GM12864 (cell line): Measurements from ENCODE around the gene RAB31.

Experiments
- DNase-seq: peaks from one replicate; pipeline ENCODE4 v3.0.0-alpha.2; 2011; ENCODE audit warnings: low read depth
- H3K4me3 ChIP-seq: 2 replicates; pipeline ENCODE4 v1.5.1; 2011; ENCODE audit warnings: mild to moderate bottlenecking, low read depth, low read length, control low read depth
- TF ChIP-seq, protein P1 (sequence below): IDR thresholded peaks from 2 replicates; pipeline ENCODE4 v1.5.1; 2011; ENCODE audit warnings: low read depth, mild to moderate bottlenecking, moderate library complexity, low read length, control low read depth, inconsistent platforms; ENCODE audit errors: missing control alignments

The RAB31 gene

DNA sequence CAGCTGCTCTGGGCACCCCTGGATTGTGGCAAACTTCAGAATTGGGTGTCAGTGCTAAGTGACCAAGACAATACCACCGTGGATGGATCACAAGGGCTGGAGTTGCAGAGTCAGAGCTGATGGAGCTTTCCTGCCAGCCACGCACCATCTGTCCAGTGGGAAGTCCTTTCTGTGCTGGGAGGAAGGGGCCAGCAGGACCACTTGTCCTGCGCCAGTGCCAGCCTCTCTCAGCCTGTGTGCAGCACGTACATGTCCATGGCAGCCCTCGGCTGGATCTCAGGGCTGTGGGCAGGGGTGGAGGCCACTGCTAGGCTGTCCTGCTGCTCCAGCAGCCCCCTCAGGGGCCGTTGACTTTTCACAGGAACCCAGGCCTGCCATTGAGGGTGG lies 33.3 kb downstream of the RAB31 start:
- DNase-seq = no peak
- TF ChIP-seq, protein P1, sequence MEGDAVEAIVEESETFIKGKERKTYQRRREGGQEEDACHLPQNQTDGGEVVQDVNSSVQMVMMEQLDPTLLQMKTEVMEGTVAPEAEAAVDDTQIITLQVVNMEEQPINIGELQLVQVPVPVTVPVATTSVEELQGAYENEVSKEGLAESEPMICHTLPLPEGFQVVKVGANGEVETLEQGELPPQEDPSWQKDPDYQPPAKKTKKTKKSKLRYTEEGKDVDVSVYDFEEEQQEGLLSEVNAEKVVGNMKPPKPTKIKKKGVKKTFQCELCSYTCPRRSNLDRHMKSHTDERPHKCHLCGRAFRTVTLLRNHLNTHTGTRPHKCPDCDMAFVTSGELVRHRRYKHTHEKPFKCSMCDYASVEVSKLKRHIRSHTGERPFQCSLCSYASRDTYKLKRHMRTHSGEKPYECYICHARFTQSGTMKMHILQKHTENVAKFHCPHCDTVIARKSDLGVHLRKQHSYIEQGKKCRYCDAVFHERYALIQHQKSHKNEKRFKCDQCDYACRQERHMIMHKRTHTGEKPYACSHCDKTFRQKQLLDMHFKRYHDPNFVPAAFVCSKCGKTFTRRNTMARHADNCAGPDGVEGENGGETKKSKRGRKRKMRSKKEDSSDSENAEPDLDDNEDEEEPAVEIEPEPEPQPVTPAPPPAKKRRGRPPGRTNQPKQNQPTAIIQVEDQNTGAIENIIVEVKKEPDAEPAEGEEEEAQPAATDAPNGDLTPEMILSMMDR = no peak
- H3K4me3 ChIP-seq = no peak overlapping the region

DNA sequence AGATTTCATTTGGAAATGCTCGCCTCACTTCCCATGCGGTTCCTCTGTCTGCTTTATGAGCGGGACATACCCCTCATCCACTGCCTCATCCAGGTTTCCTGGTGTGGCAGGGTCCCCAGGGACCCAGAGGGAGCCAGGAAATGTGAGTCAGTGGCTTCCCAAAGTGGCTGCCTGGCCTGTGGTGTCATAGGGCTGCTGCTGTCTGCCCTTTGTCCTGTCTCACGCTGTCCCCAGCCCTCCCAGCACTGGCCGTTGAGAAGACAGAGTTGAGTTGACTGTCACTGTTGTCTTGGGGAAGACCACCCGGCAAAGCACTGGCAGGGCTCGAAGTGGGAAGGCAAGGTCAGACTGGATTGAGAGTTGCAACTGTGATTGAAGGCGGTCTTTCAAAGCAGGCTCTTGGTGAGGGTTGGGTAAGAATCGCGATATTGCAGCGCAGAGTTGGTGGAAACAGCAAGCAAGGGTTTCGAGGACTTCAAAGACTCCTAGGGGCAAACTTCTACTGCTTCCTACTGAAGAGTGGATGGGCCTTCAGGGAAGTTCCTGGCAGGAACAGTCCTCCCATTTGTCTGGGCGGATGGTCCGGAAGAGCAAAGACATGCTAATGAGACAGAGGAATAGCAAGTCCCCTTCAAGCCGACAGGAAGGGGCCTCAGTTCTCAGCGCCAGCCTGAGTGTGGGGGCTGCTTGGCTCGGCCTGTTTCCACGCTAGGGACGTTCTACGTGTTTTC lies 33.9 kb downstream of the RAB31 start:
- TF ChIP-seq, protein P1 = no peak
- DNase-seq = no peak
- no peak overlapping the region for H3K4me3 ChIP-seq

DNA sequence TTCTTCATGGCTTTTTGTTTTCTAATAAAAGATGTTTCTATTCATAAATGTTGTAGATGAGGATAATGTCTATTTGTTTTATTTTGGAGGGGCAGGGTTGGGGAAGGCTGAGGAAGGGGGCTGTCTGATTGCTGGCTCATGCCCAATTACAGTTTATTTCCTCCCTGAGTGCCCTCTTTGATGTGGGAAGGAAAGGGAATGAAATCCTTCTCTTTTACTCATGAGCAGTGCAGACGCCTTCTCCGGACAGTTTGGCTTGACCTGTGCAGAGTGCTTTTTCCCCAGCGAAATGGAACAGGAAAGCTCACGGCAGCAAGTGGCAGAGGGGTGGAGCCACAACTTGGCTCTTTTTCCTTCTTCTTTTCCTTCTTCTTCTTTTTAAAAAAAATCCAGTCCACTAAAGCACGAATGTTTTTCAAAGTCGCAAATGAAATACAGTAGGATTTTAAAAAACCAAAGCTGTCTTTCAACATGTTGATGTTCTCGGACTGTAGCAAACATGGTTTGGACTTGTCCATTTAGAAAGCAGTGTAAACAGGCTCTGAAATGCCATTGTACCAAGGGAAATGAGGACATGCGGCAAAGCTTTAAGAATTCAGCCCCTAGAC lies 34.5 kb downstream of the RAB31 start:
- no peak for DNase-seq
- H3K4me3 ChIP-seq = no peak overlapping the region
- TF ChIP-seq, protein P1 = no peak

DNA sequence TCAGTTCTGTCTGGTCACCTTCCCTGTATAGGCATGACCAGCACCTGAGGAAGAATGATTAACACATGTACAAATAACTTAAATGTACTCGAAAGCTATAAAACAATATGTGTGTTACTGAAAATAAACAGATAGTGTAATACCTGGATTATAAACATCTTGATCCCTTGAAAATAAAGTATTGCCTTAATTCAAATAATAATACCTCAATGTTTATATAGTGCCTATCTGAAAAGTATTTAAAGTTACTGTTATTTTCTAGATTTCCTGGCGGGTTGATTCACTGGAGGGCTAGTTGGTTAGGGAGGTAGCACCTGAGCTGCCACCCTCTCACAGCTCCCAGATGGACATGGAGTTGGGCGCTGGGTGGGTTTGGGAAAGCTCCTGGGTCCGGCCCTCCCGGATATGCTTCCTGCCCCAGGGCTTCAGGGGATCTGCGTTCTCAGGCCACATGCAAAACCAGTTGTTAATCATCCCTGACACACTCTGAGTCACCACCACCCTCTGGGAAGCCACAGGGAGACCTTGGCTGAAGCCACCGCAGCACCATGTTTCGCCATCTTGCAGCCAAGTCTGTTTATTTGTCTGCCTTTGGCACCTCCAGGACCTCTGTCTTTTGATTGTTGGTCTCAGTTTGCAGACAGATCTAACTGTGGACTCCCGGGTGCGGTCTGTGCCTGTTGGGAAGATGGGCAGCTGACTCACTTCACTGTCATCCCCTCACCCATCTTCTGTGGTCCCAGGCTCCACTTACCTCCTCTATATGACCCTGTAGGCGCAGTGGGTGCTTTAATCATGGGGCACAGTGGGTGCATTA lies 35.3 kb downstream of the RAB31 start:
- DNase-seq = no peak
- H3K4me3 ChIP-seq = no peak overlapping the region
- TF ChIP-seq, protein P1 = no peak

DNA sequence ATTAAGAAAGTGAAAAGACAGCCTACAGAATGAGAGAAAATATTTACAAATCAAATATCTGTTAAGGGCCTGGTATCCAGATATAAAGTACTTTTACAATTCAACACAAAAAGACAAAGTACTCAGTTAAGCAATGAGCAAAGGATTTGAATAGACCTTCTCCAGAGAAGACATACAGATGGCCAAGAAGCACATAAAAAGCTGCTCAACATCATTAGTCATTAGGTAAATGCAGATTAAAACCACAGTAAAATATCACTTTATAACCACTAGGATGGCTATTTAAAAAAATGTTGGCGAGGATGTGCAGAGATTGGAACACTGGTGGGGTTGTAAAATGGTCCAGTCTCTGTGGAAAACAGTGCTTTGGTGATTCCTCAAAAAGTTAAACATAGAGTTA lies 38.9 kb downstream of the RAB31 start:
- DNase-seq = no peak
- TF ChIP-seq, protein P1 = no peak
- H3K4me3 ChIP-seq = no peak overlapping the region

DNA sequence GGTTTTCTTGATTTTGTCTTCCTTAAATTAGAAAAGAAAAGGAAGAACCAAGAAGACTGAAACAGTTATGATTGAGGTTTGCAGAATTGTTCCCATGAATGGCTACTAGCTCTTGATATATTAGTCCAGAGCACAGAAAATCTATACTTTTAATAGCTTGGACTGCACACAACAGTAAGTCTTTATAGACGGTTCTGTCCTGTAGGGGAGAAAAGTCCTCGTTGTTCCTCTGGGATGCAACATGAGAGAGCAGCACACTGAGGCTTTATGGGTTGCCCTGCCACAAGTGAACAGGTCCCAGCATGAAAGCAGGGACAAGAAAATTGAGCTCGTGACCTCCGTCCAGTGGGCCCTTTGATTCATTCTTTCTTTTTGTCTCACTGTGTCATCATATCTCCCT lies 41.5 kb downstream of the RAB31 start:
- TF ChIP-seq, protein P1 = no peak
- no peak overlapping the region for H3K4me3 ChIP-seq
- no peak for DNase-seq
